HG02885 (cell line): ENCODE measurements around the gene EXTL1.

Experiments used
- ATAC-seq: cut with Tn5 transposase; IDR thresholded peaks from one replicate; pipeline ENCODE4 v1.9.1; 2021; ENCODE audit warnings: mild to moderate bottlenecking; ENCODE audit not compliant: unreplicated experiment, poor library complexity

The EXTL1 gene

DNA sequence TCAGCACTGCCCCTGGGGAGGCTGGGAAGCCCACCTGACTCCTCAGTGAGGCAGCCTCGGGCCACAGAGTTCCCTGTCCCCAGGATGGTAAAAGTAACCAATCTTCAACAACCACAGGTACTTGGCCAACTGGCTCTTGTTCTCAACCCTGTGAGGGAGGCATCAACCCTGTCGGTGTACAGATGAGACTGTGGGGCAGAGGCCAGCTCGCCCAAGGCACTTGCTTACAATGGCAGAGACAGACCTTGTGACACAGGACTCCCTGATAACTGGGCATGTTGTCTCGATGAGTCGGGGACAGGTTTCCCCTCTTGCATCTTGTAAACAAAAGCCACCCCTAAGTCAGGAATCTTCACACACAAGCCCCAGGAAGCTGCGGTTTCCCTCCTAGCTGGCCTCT lies 16.3 kb downstream of the EXTL1 start:
- ATAC-seq: no peak

DNA sequence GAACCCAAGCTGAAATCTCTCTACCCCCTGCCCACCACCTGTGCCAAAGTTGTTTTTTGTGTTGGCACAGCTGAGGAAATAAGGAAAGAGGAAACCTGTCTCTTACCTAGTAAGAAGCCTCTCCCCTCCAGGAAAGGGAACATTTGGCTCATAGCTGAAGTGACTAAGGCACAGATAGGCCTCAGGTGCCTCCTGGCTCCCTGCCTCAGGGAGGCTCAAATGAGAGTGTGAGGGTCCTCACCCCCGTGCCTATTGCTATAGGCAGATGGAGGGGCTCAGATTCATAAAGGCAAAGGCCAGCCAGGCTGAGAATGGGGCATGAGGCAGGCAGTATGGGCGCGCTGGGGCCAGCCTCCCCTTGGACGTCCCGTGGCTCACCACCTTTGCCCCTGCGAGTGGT lies 16.9 kb downstream of the EXTL1 start:
- ATAC-seq: no peak

DNA sequence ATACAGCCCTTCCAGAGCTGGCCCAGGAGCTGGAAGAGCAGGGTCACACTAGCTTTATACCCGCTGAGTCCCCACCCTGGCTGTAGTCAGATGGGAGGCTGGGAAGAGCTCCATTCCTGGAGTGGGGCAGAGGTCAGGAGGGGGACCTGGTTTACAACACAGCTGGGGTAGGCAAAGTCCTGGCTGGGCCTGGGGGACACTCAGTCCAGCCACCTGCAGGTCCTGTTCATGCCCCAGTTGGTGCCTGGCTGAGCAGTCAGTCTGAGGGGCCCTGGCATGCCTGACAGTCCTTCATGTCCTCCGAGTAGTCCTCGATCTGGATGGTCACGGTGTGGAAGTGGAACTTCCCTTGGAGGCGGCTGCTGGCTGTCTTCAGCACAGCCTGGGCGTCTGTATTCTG lies 17.3 kb downstream of the EXTL1 start:
- no peak for ATAC-seq

DNA sequence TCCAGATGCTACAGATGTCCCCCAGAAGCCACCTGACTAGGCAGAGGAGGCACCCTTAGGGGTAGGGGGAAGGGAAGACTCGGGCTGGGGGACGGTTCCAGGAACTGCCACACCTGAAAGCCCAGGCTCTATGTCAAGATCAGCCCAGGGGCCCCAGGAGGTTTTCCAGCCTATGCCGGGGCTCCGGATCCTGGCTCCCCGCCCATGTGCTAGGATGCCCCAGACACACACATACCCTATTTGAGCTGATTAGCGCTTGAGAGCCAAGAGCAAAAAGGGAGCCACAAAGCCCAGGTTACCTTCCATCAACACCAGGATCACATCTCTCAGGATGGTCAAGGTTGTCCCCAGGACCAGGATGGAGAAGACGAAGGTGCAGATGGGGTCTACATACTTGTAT lies 19.8 kb downstream of the EXTL1 start:
- no peak for ATAC-seq

DNA sequence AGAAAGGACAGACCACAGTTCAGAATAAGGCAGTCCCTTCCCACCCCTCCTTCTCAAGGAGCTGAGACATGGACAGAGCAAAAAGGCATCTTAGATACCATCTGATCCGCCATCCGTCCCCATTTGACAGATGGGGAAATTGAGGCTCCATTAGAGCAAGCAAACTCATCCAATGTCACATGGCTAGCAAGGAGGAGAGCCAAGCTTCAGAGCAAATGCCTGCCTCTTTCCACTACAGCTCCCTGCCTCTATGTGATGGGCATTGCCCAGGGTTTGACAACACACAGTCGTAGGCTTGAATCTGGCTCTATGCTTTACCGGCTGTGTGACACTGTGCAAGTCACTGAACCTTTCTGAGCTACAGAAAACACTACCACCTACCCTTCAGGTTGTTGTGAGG lies 20.4 kb downstream of the EXTL1 start:
- no peak for ATAC-seq

DNA sequence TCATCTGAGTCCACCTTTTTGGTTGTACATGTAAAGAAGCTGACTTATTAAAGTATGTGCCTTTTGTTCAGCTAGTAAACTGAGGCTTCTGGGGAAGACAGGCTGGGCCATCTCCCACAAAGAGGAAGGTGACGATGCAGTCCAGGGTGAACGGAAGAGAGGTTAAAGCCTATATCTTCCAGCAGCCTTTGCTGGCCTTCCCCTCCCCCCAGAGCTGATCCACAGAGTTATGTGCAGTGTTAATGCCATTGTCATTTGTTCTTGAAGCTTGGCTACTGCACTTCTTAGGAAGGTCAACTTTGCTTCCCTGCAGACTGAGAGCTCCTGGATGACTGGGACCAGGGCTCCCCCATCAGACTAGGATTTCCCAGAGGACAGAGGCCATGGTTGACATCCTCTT lies 22.2 kb downstream of the EXTL1 start:
- no peak for ATAC-seq

DNA sequence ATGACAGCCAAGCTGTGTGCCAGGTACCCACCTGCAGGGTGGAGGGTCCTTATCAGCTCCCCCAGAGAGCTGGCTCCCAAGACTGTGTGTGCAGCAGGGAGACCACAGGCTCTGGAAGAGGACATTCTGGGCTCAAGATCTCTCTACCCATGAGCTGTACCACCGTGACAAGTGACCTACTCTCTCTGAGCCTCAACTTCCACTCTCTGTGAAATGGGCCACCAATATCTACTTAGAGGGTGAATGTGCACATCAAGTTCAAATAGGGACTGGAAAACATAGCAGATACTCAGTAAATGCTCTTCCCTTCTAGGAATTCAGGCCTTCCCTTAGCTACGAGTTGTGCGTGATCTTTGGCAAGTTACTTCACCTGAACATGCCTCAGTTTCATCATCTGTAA lies 22.8 kb downstream of the EXTL1 start:
- no peak for ATAC-seq

DNA sequence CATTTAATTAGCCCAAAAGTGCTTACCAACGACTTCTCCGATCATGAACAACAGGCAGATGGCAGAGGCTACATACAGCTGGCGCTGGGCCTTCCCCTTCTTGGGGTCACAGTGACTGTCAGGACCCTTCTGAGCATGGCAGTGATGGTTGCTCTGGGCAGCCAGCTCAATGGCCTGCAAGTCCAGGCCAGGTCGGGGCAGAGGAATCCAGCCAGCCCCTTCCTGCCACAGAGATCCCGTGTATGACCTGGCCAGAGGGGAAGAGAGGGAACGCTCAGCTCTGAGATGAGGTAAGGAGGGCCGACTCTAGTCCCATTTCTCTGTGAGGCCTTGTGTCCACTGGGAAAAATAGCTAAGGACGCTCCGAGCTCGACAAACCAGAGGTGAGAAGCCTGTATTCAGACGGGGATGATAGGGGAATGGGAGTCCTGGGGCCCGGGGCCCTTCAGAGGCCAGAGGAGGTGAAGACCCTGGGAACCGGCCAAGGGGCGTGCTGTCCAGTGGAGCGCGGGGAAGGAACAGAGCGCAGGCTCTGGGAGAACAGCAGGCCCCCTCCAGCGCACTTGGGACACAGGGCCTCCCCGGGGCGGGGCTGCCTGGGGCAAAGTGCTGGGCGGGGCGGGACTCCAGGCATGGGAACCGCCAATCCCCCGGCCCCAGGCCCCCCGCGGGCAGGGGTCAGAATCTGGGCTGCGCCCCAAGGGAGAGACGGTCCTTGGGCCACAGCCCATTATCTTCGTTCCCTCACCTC lies 23.6 kb downstream of the EXTL1 start:
- ATAC-seq: no peak

DNA sequence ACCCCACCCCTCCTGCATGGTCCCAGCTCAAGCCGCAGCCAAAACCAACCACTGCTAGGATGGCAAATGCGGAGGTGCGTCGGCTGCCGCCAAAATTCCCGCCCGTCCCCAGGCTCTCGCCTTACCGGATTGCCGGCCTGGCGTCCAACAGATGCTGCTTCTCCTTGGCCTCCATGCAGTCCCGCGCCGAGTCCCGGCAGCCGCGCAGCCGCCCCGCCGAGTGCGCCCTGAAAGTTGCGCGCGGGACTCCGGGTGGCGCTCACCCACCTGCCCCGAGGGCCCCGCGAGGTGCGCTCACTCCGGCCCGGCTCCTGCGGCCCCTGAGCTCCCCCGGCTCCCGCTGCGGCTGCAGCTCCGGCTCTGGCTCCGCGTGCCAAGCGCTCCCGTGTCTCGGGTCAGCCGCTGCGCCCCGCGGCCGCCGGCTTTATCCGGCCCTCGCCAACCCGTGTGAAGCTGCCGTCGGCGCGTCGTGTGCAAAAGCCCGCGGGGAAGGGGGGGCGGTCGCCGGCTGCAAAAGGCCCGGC lies 24.2 kb downstream of the EXTL1 start, which contains the start of gene SLC30A2:
SLC30A2 (minus strand) TSS at position 397 of the 524 bp plus-strand sequence; CDS start at position 175, 222 bp downstream.
- no peak for ATAC-seq

DNA sequence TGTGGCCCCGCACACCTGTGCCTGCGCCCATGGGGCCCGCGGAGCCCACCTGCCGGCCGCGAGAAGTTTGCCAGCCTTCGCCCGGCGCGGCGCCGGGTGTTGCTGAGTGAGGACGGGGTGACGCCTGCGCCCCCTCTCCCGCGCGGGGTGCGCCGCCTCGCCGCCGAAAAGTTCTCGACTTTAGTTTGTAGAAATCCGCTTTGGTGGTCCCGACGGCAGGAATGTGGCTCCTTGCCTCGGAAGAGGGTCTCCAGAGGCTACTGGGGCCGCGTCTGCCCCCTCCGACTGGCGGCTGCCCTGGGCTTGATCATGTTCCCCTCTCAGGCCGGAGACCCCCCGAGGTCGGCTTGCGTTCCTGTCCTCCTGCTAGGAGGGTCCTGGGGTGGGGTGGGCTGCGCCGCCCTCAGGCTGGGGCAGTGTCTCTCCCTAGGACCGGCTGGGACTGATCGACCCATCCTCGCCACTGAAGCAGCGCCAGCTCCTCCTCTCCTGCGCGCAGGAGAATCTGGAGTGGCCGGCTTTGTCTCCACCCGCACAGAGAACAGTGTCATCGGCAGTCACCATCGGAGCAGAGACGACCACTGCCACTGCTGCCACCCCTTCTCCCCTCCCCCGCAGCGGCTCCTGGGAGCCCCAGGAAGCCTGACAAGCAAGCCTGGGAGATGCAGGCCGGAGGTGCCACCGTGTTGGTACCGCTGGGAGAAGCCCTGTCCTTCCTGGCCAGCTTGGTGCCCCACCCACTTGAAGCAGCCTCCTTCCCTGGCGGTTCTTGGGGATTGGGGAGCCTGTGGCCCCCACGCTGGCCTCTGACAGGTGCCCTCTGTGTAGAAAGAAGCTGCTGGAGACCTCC lies 24.9 kb downstream of the EXTL1 start:
- ATAC-seq: no peak

DNA sequence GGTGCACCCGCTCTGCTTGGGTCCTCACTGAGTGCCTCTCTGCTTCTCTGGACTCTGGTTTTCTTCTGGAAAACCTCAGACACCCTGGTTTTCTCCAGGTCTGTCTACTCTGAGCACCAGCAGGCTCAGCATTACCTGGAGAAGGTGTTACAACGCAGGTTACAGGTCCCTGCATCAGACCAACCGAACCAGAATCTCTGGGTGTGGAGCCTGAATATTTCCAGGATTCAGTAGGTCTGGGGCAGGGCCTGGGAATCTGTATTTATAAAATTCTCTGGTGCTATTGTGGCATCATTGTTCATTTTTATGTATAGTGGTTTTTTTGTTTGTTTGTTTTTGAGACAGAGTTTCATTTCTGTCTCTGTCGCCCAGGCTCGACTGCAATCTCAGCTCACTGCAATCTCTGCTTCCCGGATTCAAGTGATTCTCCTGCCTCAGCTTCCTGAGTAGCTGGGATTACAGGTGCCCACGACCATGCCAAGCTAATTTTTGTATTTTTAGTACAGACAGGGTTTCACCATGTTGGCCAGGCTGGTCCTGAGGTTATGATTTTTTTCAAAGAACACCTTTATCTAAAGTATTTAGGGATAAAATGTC lies 25.8 kb downstream of the EXTL1 start:
- no peak for ATAC-seq

DNA sequence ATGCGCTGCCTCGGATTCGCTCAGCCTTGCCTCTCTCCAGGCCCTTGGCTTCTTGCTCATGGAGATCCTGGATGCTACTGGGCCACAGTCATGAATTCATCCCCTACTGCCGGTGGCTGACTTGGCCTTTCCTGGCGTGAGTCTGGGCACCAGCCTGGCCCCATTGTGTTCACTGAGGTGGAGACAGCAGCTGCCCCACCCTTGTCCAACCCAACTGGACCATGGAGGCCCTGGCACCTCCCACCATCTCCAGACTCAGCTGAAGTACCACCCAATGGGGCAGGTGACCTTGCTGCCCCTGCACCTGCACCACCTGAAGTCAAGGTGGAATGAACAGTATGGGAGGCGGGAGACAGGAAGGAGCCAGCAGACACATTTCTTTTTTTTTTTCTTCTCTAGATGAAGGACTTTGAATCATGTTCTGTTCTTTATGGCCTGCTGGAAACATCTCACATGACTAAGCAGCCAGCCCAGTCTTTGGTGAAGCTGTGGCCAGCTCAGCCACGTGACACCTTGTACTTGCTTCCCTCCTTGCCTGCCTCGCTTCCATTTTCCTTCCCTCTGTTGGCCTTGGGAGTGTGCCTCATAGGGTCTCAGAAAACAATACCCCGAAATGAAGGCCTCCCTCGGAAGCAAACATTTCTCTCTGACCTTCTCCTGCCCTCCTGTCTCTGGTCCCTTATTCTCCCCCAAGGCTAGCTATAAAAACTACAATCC lies 28.1 kb downstream of the EXTL1 start:
- no peak for ATAC-seq

DNA sequence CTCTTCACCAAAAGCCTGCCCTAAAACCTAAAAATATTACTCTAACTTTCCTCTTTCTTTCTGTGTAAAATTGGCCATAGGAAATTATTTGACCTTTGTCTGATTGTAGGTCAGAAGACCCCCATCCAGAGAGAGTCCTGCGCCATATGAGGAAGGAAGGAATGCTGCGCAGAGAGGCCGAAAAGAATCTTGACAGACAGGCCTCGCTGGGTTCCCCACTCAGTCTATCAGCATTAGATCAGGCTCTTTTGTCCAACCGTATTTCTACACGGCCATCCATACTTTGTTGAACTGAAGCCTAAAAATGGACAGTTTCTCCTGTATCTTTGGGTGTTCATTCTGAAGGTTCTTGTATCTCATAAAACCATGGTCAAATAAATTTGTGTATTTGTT lies 28.7 kb downstream of the EXTL1 start:
- ATAC-seq: no peak

DNA sequence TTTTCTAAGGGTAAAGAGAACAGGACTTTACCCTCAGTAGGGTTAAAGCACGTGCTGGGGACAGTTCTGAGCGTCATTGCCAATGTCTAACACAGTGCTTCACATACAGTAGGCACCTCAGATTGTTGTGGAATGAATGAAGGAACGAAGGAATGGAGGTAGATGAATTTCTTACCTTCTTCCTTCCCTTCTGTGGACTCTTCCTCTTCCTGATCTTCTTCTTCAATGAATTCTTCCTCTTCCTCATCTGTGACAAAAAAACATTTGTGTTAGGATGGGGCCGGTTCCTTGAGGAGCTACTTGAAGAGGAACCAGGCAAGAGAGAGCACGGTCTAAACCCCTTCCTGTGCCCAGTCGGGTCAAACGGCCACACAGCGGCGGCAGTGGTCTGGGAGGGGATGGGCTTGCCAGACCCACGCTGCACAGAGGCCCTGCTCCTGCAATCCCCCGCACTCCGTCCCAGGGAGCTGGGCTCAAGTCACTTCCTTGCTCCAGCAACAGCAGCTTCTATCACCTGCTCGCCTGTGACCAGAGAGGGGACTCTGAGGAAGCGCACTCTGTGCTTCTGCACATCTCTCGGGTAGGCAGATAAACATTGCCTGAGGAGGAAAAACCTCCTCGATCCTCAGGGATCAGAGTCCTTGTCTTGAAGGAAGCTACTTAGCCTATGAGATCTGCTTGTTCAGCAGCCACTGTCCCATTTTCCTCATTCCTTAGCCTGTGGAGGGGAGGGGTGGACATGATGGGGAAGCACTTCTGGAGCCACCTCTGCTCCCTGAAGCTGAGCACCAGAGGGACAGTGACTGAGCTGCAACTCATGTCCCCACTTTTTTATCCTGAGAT lies 32.4 kb downstream of the EXTL1 start:
- no peak for ATAC-seq

DNA sequence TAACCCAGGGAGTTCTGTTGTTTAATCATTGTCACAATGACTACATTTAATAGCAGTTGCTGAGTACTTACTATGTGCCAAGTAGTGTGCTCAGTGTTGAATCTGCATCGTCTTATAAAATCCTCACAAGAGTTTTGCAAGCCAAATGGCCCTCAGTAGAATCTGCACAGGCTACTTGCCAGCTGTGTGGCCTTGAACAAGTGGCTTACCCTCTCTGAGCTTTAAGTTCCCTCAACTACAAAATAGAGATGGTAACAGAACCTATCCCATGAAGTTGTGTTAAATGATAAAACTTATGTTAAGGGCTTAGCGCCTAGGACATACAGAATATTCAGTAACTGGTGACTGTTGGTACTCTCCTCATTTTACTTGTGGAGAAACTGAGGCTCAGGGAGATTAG lies 33.5 kb downstream of the EXTL1 start:
- ATAC-seq: no peak

DNA sequence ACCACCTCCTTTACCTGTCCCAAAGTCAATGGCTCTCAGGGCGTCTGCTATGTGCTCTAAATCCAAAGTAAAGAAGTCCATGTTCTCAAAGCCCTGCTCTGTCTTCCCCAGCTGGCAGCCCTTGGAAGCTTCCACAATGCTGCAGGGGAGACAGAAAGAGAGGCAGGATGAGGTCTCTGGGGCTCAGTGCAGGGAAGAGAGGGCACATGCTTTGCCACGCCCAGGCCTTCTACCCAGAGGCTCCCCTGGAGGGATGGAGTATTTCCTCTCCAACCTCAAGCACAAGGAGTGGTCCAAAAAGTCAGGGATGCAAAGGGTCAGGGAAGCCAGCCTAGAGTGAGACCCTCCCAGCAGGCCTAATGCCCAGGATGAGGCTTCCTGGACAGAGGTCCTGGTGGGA lies 35.6 kb downstream of the EXTL1 start:
- ATAC-seq: no peak

DNA sequence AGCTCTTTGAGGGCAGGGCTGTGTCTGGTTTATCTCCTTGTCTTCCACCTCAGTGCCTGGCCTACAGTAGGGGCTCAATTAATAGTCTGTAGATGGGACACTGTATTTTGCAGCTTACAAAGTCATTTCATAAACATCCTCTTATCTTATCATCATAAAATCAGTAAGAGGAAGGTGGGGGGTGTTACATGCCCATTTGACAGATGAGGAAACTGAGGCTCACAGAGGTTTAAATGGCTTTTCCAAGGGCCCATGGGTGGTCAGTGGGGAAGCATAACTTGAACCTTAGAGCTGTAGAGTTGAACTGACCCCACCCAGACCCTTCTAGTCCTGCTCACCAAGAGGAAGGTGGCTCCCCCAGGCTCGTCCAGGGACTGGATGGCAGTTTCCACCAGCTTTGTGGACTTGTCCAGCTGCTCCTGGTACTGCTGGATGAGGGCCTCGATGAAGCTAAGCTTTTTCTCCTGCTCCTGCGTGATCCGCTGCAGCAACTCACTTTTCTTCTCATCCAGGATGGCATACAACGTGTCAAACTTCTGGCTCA lies 36.5 kb downstream of the EXTL1 start:
- no peak for ATAC-seq

DNA sequence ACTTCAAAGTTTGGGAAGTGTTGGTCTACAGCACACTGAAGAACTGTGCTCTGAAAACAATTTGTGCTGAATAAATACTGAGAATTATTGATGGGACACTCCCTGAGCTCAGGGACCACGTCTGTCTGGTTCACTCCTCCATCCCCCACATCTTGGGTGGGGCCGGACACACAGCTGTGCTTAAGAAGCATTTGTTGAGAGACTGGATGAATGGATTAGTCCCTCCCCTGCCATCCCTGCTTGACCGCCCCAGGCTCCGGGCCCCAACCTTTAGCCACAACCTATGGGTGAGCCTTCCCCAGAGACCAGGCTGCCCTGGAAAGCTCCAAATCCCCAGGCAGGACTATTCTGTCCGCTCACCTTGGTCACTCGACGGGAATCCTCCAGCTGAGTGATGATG lies 38.3 kb downstream of the EXTL1 start:
- ATAC-seq: no peak

DNA sequence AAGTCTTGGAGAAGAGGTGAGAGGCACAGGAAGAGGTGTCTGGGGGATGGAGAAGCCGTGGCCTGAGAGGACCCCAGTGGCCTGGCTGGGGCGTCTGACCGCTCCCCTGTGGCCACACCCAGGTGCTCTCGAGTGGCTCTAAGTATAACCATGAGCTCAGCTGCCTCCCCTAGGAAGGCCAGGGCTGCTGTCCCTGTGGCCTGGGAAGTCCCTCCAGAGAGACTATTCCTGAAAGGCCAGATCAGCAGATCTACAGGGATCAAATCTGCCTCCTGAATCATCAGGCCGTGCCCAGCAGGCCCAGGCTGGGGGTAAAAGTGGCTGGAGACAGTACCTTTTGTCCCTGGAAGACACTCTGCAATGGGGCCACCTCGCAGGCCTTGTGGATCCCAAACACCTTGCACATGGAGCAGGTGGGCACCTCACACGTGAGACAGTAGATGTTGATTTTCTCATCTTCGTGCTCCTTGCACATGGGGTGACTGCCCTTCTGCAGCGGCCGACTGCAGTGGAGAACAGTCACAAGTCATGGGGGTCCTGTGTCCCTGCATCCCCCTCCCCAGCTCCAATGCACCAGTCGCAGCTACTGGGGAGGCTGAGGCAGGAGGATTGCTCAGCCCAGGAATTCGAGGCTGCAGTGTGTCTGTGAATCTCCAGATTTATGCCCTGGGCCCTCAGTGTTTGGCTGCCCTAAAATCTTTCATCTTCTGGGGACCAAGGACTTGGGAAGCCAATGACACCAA lies 39.4 kb downstream of the EXTL1 start:
- no peak for ATAC-seq
